ENCODE measurements around the gene CHIC2. TPM values are rescaled to one million over a fixed set of nuclear protein-coding genes. Genes with fewer than 3 reads are reported as not detected.
"Not testable (repeated sequence)": the region's sequence is repeated elsewhere in the genome, so short reads cannot be mapped to it uniquely, and the experiment has no call there.

CHIC2 gene
- 10 to 100 TPM; 11.1 to 18.1 (median 13.3) TPM for total RNA-seq
- 10.4 TPM for polyA plus RNA-seq
- long read RNA-seq, donor 1, transcript CHIC2-201 (6 exons, 1,194 nt): major isoform, 23 of 27 reads
- long read RNA-seq, donor 1, partial matches to known transcripts: 0 of 27 reads
- long read RNA-seq, donor 1, other reads (novel, unspliced or antisense): 3 of 27 reads
- long read RNA-seq, donor 2, transcript CHIC2-201 (6 exons, 1,194 nt): major isoform, 9 of 9 reads
- long read RNA-seq, donor 2, partial matches to known transcripts: 0 of 9 reads
- long read RNA-seq, donor 2, other reads (novel, unspliced or antisense): 0 of 9 reads
- long read RNA-seq, donor 3, transcript CHIC2-203 (6 exons, 528 nt): minor isoform, 5 of 109 reads
- long read RNA-seq, donor 3, transcript CHIC2-201 (6 exons, 1,194 nt): major isoform, 92 of 109 reads
- long read RNA-seq, donor 3, partial matches to known transcripts: 0 of 109 reads
- long read RNA-seq, donor 3, other reads (novel, unspliced or antisense): 11 of 109 reads
- long read RNA-seq, donor 4, transcript CHIC2-201 (6 exons, 1,194 nt): major isoform, 5 of 6 reads
- long read RNA-seq, donor 4, partial matches to known transcripts: 0 of 6 reads
- long read RNA-seq, donor 4, other reads (novel, unspliced or antisense): 1 of 6 reads

DNA sequence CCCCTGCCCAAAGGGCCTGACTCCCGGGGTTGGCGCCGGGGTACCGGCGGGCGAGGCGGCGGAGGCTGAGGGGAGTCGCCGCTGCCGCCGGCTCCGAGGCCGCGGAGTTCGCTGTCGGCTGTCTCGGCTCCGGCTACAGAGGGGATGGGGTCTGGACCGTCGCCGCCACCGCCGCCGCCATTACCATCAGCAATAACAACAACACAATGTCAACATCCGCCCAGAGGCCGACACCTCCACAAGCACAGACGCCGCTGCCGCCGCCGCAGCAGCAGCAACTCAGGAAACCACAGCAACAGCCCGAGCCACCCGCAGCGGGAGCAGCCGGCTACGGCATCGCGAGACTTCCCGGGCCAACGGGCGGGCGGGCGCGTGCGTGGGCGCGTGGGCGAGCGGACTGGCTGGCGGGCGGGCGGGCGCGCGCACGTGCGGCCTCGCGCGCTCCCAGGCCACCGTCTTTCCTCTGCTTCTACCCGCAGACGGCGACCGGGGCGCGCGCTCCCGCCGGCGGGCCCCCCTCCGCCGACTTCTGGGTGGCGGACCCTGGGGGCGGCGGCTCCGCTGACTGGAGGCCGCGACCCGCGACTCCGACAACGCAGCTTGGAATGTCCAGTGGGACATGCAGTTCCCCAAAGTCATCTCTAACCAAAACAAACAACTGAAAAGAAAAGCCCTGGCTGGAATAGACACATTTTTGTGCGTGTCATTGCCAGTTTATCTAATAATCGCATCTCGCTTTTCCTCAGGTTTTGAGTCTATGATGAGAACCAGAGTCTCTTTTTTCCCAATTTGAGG, at the start of gene CHIC2:
TSS of gene CHIC2 (minus strand) at position 289 of the 795 bp plus-strand sequence. CDS start 305 bp downstream, outside the sequence.
- H3K9me3 ChIP-seq (ENCODE audit: control insufficient read depth, low read length): no peaks in the 10 kb centered on the region
- intact Hi-C loops (cut with DNase I): loop anchor here in 1 of 4 donors (10.0 kb wide), 2 partner anchors 130 to 150 kb away; no protein-coding TSS in a partner anchor
- ATAC-seq (peak; percentile 86 to 89), DNase-seq (peak; percentile 97 to 99 (median 98))
- peaks cover 6% of the 10 kb centered on the region for H3K4me1 ChIP-seq (ENCODE audit: control insufficient read depth, insufficient read depth, low read length)
- H3K4me3 ChIP-seq (ENCODE audit: low read length): peak within 1 kb of the TSS; percentile 93
- no peaks in the 10 kb centered on the region for H3K27me3 ChIP-seq (ENCODE audit: control insufficient read depth, insufficient read depth)
- under 1% methylated on average over 87 of the region's 87 CpGs for WGBS
- H3K27ac ChIP-seq (ENCODE audit: low read length): peak within 1 kb of the TSS; percentile 91

DNA sequence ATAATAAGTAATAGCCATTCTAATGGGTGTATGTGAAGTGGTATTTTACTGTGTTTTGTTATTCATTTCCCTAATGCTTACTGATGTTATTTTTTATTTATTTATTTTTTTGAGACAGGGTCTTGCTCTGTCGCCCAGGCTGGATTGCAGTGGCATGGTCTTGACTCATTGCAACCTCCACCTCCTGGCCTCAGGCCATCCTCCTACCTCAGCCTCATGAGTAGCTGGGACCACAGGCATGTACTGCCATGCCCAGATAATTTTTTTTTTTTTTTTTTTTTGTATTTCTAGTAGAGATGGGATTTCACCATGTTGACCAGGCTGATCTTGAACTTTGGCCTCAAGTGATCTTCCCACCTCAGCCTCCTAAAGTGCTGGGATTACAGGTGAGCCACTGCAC, 48.8 kb upstream of the CHIC2 start:
- 92% methylated on average over 1 of the region's 1 CpG for WGBS
- H3K4me3 ChIP-seq (ENCODE audit: low read length); H3K9me3 ChIP-seq (ENCODE audit: control insufficient read depth, low read length); DNase-seq; ATAC-seq; intact Hi-C loops (cut with DNase I); H3K27ac ChIP-seq (ENCODE audit: low read length); H3K27me3 ChIP-seq (ENCODE audit: control insufficient read depth, insufficient read depth); H3K4me1 ChIP-seq (ENCODE audit: control insufficient read depth, insufficient read depth, low read length): not testable (repeated sequence)

DNA sequence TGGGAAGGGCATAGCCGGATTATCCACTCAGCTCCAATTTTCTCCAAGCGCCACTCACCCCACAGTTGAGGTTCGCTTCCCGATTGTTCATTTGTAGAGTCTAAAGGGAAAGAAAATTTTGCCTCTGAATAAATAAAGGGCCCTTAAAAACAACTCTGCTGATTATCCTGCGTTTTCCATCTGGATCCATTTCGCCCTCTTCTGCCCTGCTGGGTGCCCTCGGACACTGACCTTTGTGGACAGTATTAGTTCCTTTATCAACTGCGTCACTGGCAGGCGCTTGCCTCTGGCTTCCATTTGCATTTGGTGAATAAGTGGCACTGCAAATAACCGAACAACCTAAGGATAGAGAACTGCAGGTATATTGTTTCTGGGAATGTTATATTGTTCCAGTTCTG, 45.6 kb upstream of the CHIC2 start:
- WGBS: 23% methylated on average over 10 of the region's 10 CpGs
- DNase-seq (no peak), ATAC-seq (no peak)
- H3K4me3 ChIP-seq (ENCODE audit: low read length): peak overlapping the region; percentile 8
- no peak overlapping the region for H3K27ac ChIP-seq (ENCODE audit: low read length)
- peaks cover 4% of the 10 kb centered on the region for H3K4me1 ChIP-seq (ENCODE audit: control insufficient read depth, insufficient read depth, low read length)
- intact Hi-C loops (cut with DNase I): no loop called here
- no peaks in the 10 kb centered on the region for H3K9me3 ChIP-seq (ENCODE audit: control insufficient read depth, low read length)
- H3K27me3 ChIP-seq (ENCODE audit: control insufficient read depth, insufficient read depth): no peaks in the 10 kb centered on the region

DNA sequence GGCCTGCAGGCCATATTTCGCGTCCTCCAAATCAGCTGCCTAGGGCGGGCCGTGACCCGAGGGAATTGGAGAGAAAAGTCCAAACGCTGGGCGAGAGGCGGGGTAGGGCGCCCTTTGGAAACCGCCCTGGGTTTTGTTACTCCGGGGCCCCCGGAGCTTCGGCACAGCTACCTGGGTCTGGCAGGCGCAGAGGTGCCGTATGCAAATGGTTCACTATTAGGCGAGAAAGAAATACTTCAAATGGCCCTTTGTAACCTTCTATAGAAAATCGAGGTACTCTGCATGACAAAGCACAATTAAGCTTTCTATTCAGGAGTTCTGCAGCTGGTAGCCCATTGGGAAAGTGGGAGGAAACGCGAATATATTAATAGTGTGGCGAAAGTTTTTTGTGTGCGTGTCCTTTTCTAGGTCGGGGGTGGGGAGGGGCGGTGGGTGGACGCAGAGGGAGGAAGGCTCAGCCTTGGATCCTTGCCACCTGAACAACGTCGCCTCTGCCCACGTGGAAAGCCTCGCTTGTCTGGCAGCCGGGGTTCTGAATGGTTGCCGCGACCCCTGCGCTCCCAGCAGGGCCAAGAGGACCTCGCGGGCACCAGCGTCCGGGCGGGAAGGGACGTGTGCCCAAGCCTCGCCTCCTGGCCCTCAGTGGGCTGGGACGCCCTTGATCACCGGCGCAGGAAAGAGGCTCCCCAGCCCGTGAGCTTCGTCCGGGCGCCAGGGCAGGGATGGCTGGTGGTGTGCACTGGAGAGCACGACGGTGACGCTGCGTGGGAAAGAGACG, 45.0 kb upstream of the CHIC2 start:
- H3K9me3 ChIP-seq (ENCODE audit: control insufficient read depth, low read length): no peaks in the 10 kb centered on the region
- H3K4me3 ChIP-seq (ENCODE audit: low read length): peak overlapping the region; percentile 8
- H3K4me1 ChIP-seq (ENCODE audit: control insufficient read depth, insufficient read depth, low read length): peaks cover 4% of the 10 kb centered on the region
- ATAC-seq (peak in 1 of 2 donors; percentile 62), DNase-seq (peak in 1 of 3 donors; percentile 61)
- no peaks in the 10 kb centered on the region for H3K27me3 ChIP-seq (ENCODE audit: control insufficient read depth, insufficient read depth)
- no peak overlapping the region for H3K27ac ChIP-seq (ENCODE audit: low read length)
- WGBS: 16% methylated on average over 51 of the region's 51 CpGs
- intact Hi-C loops (cut with DNase I): loop anchor here in 1 of 4 donors (10.0 kb wide), 1 partner anchor 105 kb away; no protein-coding TSS in a partner anchor

DNA sequence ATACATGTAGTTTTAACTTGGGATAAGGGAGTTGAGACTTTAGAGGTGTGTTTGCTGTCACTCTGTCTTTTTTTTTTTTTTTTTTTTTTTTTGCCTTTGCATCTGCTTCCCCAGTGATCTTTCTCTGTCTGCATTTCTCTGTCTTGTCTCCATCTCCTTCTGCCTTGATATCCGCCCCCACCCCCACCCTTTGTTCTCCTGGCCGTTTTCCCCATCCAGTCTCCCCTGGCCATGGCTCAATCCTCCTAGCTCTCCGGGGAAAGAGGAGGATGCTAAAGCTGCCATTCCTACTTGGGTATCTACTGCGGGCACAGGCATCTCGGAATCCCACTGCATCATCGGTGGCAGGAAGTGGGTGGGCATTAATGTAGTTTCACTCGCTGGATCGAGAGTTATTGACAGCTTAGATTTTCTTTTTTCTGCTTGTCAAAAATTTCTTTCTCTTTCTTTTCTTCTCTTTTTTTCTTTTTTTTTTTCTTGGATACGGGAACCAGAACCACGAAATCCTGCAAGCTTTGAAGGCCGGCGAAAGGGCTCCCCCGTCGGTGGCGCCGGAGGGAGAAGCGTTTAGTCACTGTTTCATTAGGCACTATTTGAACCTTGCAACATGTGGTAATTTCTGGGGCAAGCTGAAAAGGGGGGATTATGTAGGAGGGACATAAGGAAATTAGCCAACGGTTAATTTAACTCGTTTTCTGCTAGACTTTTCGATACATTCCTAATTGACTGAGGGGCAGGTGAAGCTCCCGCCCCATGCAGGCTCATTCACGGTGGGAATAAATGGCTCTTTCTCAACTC, 43.7 kb upstream of the CHIC2 start:
- no peaks in the 10 kb centered on the region for H3K9me3 ChIP-seq (ENCODE audit: control insufficient read depth, low read length)
- no peaks in the 10 kb centered on the region for H3K27me3 ChIP-seq (ENCODE audit: control insufficient read depth, insufficient read depth)
- peaks cover 4% of the 10 kb centered on the region for H3K4me1 ChIP-seq (ENCODE audit: control insufficient read depth, insufficient read depth, low read length)
- ATAC-seq (no peak), DNase-seq (no peak)
- H3K4me3 ChIP-seq (ENCODE audit: low read length): no peak overlapping the region
- H3K27ac ChIP-seq (ENCODE audit: low read length): no peak overlapping the region
- intact Hi-C loops (cut with DNase I): loop anchor here in 1 of 4 donors (10.0 kb wide), 1 partner anchor 107 kb away; no protein-coding TSS in a partner anchor
- WGBS: 31% methylated on average over 22 of the region's 22 CpGs

DNA sequence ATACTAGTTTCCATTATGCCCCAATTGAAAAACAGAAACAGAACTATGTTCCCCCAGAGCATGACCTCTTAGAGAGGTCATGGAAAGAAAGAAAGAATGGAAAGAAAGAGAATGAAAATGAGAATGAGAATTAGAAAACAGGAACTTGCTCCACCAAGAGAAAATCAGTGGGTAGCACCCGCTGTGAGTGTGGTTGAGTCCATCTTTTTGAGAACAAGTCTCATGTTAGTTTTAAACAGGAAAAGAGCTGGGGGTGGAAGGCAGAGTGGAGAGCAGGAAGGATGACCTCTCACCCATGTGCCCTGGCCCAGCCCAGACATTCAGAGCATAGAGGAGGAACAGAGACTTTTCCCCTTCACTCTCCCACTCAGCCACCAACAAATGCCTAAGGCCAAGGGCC, 40.5 kb upstream of the CHIC2 start:
- intact Hi-C loops (cut with DNase I): loop anchor here in 1 of 4 donors (10.0 kb wide), 1 partner anchor 110 kb away; no protein-coding TSS in a partner anchor

DNA sequence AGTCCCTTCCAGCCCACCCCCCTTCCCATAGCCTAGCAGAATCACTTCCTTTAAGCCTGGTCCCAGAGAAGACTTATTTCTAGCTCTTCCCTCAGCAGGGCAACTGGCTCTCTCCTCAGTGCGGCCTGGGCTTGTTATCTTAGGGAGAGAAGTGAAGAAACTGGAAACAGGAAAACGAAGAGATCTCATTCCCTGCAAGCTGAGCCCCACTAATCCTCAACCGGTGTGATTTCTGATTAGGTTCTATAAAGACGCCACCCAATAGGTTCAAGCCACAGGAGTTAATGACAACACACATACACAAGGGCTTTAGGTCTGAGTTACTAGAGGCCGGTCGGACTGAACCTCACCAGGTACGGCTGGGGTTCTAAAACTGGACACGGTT, 38.8 kb upstream of the CHIC2 start:
- ATAC-seq: peak in 1 of 2 donors; percentile 6
- Histone ChIP-seq H3K27ac (ENCODE audit: low read length) (no peak overlapping the region), H3K4me3 (ENCODE audit: low read length) (no peak overlapping the region), H3K9me3 (ENCODE audit: control insufficient read depth, low read length) (no peaks in the 10 kb centered on the region), H3K4me1 (ENCODE audit: control insufficient read depth, insufficient read depth, low read length) (peaks cover 12% of the 10 kb centered on the region), H3K27me3 (ENCODE audit: control insufficient read depth, insufficient read depth) (no peaks in the 10 kb centered on the region)
- intact Hi-C loops (cut with DNase I): loop anchor here in 1 of 4 donors (10.0 kb wide), 1 partner anchor 112 kb away; no protein-coding TSS in a partner anchor
- DNase-seq: peak in 1 of 3 donors; percentile 52
- 7% methylated on average over 8 of the region's 8 CpGs for WGBS

More for the DNA sequence above, 40.5 kb upstream of the CHIC2 start:
- DNase-seq (no peak), ATAC-seq (no peak)
- Histone ChIP-seq H3K4me1 (ENCODE audit: control insufficient read depth, insufficient read depth, low read length) (peaks cover 11% of the 10 kb centered on the region), H3K27me3 (ENCODE audit: control insufficient read depth, insufficient read depth) (no peaks in the 10 kb centered on the region), H3K9me3 (ENCODE audit: control insufficient read depth, low read length) (no peaks in the 10 kb centered on the region), H3K4me3 (ENCODE audit: low read length) (no peak overlapping the region), H3K27ac (ENCODE audit: low read length) (no peak overlapping the region)
- 91% methylated on average over 1 of the region's 1 CpG for WGBS

DNA sequence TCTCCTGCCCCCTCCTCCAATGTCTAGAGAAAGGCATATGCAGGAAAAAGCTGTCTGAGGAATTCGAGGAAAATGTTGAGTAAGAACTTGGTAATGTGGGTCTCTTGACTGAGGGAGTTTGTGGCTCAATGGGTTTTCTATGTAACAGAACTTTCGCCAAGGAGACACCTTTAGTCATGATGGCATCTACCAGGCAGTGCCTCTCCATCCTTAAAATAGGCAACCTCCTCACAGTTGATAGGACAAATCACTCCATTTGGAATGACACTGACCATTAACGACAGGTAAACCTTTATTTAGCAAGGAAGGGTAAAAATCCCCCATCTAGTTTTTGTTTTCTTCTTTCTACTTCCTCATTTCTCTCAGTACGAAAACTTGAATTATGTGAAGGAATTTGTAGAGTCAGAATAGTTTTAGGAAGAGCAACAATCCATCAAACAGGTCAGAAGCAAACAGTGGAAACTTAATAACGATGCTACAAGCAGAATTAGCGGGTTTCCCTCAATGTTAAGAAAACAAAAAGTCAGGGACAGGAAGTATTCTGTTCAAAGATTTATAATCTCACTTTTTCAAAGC, 38.2 kb upstream of the CHIC2 start:
- intact Hi-C loops (cut with DNase I): loop anchor here in 1 of 4 donors (10.0 kb wide), 1 partner anchor 112 kb away; no protein-coding TSS in a partner anchor
- 50% methylated on average over 6 of the region's 6 CpGs for WGBS
- Histone ChIP-seq H3K9me3 (ENCODE audit: control insufficient read depth, low read length) (no peaks in the 10 kb centered on the region), H3K27me3 (ENCODE audit: control insufficient read depth, insufficient read depth) (no peaks in the 10 kb centered on the region), H3K4me1 (ENCODE audit: control insufficient read depth, insufficient read depth, low read length) (peaks cover 12% of the 10 kb centered on the region), H3K27ac (ENCODE audit: low read length) (no peak overlapping the region), H3K4me3 (ENCODE audit: low read length) (no peak overlapping the region)
- DNase-seq: no peak
- ATAC-seq: no peak
